OCI-LY3 (cell line): Measurements from ENCODE around the gene MYLK.

Experiments
- H2AFZ ChIP-seq: fragments of 200-600, 300-600 bp; shearing (Covaris generic); 2 replicates; pipeline ENCODE4 v1.6.0; 2014; ENCODE audit warnings: antibody characterized with exemption, low read depth, low read length
- H3K27ac ChIP-seq: fragments of 200-600, 300-600 bp; sonication (generic); 2 replicates; pipeline ENCODE4 v1.5.1; 2014; ENCODE audit warnings: mild to moderate bottlenecking, low read length, moderate library complexity, mixed read lengths
- H3K27me3 ChIP-seq: fragments of 200-600, 300-600 bp; sonication (generic); 2 replicates; pipeline ENCODE4 v1.6.1; 2014; ENCODE audit warnings: low read depth, low read length, mixed read lengths
- H3K36me3 ChIP-seq: fragments of 200-600, 300-600 bp; sonication (generic); replicated peaks from 2 replicates; pipeline ENCODE3; 2014; ENCODE audit warnings: low read depth, low read length, mixed read lengths
- H3K4me1 ChIP-seq: fragments of 300-600, 200-600 bp; sonication (generic); 2 replicates; pipeline ENCODE4 v1.6.1; 2014; ENCODE audit warnings: low read length, mixed read lengths
- H3K4me2 ChIP-seq: fragments of 200-600, 300-600 bp; sonication (generic); 2 replicates; pipeline ENCODE4 v1.6.1; 2014; ENCODE audit warnings: low read length, mixed read lengths
- H3K4me3 ChIP-seq: fragments of 300-600, 200-600 bp; sonication (generic); 2 replicates; pipeline ENCODE4 v1.5.1; 2014; ENCODE audit warnings: antibody characterized with exemption, mild to moderate bottlenecking, low read length, moderate library complexity
- H3K79me2 ChIP-seq: fragments of 300-600, 200-600 bp; shearing (Covaris generic); 2 replicates; pipeline ENCODE4 v1.6.1; 2014; ENCODE audit warnings: mild to moderate bottlenecking, low read length, mixed read lengths
- H3K9ac ChIP-seq: fragments of 300-600, 200-600 bp; shearing (Covaris generic); 2 replicates; pipeline ENCODE4 v1.6.0; 2014; ENCODE audit warnings: mild to moderate bottlenecking, low read length, moderate library complexity
- H3K9me3 ChIP-seq: fragments of 200-600, 300-600 bp; shearing (Covaris generic); 2 replicates; pipeline ENCODE4 v1.6.1; 2014; ENCODE audit warnings: low read length, mixed read lengths; ENCODE audit not compliant: insufficient read depth
- H4K20me1 ChIP-seq: fragments of 200-600, 300-600 bp; sonication (generic); 2 replicates; pipeline ENCODE4 v1.6.1; 2016; ENCODE audit warnings: low read length, mixed read lengths; ENCODE audit not compliant: insufficient read depth
- CTCF ChIP-seq: fragments of 200-600, 300-600 bp; sonication (generic); IDR thresholded peaks from 2 replicates; pipeline ENCODE4 v1.5.1; 2014; ENCODE audit warnings: antibody characterized with exemption, low read length, low read depth
- EZH2phosphoT487 ChIP-seq: fragments of 200-600 bp; shearing (Covaris generic); IDR thresholded peaks from 2 replicates; pipeline ENCODE4 v1.6.1; 2018; ENCODE audit warnings: antibody characterized with exemption, mixed run types, low read depth

Gene MYLK

DNA sequence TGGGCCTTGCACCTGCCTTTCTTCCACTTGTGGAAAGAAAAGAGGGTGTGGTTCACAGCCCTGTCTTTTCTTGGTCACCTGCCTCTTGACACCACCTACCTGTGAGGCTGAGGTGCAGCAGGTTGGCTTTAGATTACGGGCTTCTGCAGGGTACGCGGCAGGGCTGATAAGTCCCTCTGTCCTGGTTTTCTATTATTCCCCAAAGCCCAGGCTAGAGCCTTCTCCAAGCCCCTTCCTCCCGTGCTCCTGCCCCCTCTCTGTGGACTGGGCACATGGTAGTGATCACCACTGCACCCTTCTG is 254.4 kb downstream of the MYLK start:
- Histone ChIP-seq H3K4me2 (no peak overlapping the region), H3K27me3 (no peaks in the 10 kb centered on the region), H3K9me3 (no peaks in the 10 kb centered on the region), H3K9ac (no peak overlapping the region), H3K36me3 (no peaks in the 10 kb centered on the region), H3K27ac (no peak overlapping the region), H3K4me1 (no peaks in the 10 kb centered on the region), H3K4me3 (no peak overlapping the region), H4K20me1 (no peaks in the 10 kb centered on the region), H2AFZ (no peak overlapping the region), H3K79me2 (no peaks in the 10 kb centered on the region)
- no peak for TF ChIP-seq CTCF
- no peak for TF ChIP-seq EZH2phosphoT487

- no peaks in the 10 kb centered on the region for H3K27me3 ChIP-seq
- no peak overlapping the region for H2AFZ ChIP-seq
- no peak overlapping the region for H3K27ac ChIP-seq
- H3K4me3 ChIP-seq = no peak overlapping the region
- no peaks in the 10 kb centered on the region for H4K20me1 ChIP-seq
- TF ChIP-seq CTCF = no peak
- TF ChIP-seq EZH2phosphoT487 = no peak
- H3K4me1 ChIP-seq = no peaks in the 10 kb centered on the region
- no peaks in the 10 kb centered on the region for H3K79me2 ChIP-seq
- H3K4me2 ChIP-seq = no peak overlapping the region
- no peaks in the 10 kb centered on the region for H3K36me3 ChIP-seq
- no peaks in the 10 kb centered on the region for H3K9me3 ChIP-seq
- H3K9ac ChIP-seq = no peak overlapping the region
These were observed 255.0 kb downstream of the MYLK start for GRCh38 chr3:123628996-123629746.

DNA sequence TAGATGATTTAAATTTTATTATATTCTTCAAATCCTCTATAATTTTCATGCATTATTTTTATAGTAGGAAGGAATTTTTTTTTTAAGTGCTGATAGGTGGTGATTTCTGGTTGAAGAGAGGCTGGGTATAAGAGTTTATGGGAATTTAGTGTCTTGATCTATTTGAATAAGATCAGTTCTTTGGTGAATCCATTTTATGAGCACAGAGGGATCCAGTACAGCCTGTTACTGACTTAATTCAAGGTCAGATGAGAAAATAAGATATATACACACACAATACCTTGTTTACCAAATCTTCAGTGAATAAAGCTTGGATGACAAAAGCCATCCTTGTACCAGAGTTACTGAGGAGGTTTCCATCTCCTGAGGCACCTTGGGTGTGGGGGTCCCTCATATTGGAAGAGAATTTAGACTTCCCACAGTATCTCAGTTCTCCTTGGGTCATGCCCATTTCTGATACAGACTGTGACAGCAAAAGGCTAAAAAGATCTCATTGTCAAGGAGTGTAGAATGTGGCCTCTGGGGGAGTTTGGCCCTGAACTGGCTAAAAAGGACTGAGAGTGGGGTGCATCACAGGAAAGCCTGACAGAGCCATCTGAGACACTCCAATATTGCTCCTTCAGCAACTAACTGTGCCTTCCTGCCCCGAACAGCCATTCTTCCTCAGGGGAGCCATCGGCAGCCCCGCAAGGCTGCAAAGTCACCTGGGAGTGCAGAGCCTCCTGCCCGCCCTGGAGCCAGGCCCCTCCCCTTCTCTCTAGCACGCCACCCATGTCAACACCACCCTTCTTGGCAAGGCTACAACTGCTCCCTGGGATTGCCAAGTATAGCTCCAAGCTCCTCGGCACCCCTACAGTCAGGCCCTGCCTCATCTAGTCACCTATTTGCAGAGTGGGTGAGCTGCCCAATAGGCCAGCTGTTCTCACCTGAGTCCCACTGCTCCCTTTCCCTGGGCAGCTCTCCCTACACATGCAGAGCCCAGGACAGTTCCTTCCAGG is 256.2 kb downstream of the MYLK start:
- H3K36me3 ChIP-seq = no peaks in the 10 kb centered on the region
- no peaks in the 10 kb centered on the region for H3K27me3 ChIP-seq
- no peak overlapping the region for H3K4me2 ChIP-seq
- H3K4me3 ChIP-seq = no peak overlapping the region
- no peaks in the 10 kb centered on the region for H3K9me3 ChIP-seq
- H2AFZ ChIP-seq = no peak overlapping the region
- no peak overlapping the region for H3K9ac ChIP-seq
- no peak overlapping the region for H3K27ac ChIP-seq
- H3K4me1 ChIP-seq = no peaks in the 10 kb centered on the region
- H4K20me1 ChIP-seq = no peaks in the 10 kb centered on the region
- TF ChIP-seq EZH2phosphoT487 = no peak
- no peaks in the 10 kb centered on the region for H3K79me2 ChIP-seq

DNA sequence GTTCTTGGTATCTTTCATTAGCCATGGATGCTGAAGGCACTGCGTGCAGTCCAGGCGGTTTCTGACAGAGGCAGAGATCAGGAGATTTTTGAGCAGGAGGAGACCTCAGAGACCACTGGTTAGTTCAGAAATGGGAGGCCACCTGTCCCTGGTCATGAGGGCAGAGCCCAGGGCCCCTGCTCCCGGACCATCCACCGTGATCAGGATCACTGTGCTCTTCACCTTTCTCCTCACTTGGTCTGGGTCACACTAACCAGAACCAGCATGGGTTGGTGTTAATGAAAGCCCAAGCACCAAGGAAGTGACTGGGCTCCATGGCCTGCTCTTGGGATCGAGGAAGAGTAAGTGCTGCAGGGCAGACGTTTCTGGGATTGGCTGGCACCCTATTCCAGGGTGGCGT is 257.3 kb downstream of the MYLK start:
- Histone ChIP-seq H3K36me3 (no peaks in the 10 kb centered on the region), H2AFZ (no peak overlapping the region), H3K4me3 (no peak overlapping the region), H4K20me1 (no peaks in the 10 kb centered on the region), H3K4me2 (no peak overlapping the region), H3K4me1 (no peaks in the 10 kb centered on the region), H3K79me2 (no peaks in the 10 kb centered on the region), H3K27ac (no peak overlapping the region), H3K9me3 (no peaks in the 10 kb centered on the region), H3K27me3 (no peaks in the 10 kb centered on the region), H3K9ac (no peak overlapping the region)
- no peak for TF ChIP-seq EZH2phosphoT487

GRCh38 chr3:123624302-123624701 is 259.8 kb downstream of the MYLK start:
- no peak overlapping the region for H3K9ac ChIP-seq
- H3K4me2 ChIP-seq = no peak overlapping the region
- no peak overlapping the region for H3K4me3 ChIP-seq
- no peak for TF ChIP-seq CTCF
- no peak for TF ChIP-seq EZH2phosphoT487
- no peaks in the 10 kb centered on the region for H4K20me1 ChIP-seq
- no peak overlapping the region for H3K27ac ChIP-seq
- no peaks in the 10 kb centered on the region for H3K36me3 ChIP-seq
- no peaks in the 10 kb centered on the region for H3K27me3 ChIP-seq
- H3K9me3 ChIP-seq = no peaks in the 10 kb centered on the region
- no peaks in the 10 kb centered on the region for H3K79me2 ChIP-seq
- H2AFZ ChIP-seq = no peak overlapping the region
- peaks cover 2% of the 10 kb centered on the region for H3K4me1 ChIP-seq
